ENCODE results near the gene CRELD2.

Gene CRELD2

DNA sequence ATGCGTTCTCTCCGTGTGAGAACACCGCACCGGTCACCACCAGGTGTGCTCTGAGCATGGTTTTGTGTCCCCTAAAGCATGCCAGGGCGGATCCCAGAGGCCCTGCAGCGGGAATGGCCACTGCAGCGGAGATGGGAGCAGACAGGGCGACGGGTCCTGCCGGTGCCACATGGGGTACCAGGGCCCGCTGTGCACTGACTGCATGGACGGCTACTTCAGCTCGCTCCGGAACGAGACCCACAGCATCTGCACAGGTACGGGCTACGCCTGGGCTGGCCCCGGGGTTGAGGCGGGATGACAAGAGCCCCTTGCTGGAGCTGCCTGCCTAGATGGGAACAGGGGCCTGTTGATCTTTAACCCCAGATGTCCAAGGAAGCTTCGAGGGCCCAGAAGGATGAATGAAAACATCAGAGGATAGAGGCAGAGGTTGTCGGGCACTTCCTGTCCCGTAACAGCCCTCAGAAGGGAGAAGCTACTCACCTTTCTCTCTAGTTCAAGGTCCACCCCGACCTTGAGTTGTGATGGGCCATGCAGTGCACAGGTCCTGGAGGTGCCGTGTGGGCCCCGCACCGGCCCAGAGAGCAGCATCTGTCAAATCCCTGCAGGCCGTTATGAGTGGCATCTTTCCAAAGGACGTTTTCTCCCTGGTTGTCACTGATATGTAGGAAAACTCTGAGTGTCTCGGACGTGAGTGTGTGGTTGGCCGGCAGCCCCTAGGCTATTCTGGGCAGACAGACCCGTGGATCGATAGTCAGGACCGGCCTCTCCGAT lies 3.3 kb downstream of the CRELD2 start:
- H3K36me3 ChIP-seq (ENCODE audit: control insufficient read depth, insufficient read depth, low read length), result no peaks in the 10 kb centered on the region
- no peak overlapping the region for H3K9ac ChIP-seq (ENCODE audit: low read length)
- H3K9me3 ChIP-seq (ENCODE audit: control insufficient read depth, low read length), result no peaks in the 10 kb centered on the region
- no peaks in the 10 kb centered on the region for H3K27me3 ChIP-seq (ENCODE audit: control insufficient read depth, insufficient read depth, low read length)
- H3K4me1 ChIP-seq (ENCODE audit: control insufficient read depth, insufficient read depth, low read length), result peaks cover 18% of the 10 kb centered on the region
- no peak overlapping the region for H3K4me3 ChIP-seq (ENCODE audit: low read length)

DNA sequence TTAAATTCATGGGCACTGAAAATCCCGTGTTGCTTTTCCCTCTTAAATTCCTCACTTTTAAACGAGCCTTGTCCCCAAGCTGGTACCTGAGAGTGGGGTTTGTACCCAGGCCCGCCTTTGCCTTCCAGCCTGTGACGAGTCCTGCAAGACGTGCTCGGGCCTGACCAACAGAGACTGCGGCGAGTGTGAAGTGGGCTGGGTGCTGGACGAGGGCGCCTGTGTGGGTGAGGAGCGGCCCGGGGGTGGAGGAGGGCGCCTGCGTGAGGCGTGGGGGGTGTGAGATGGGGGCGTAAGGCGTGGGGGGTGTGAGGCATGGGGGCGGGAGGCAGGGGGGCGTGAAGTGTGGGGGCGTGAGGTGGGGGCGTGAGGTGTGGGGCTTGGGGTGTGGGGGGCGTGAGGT lies 4.0 kb downstream of the CRELD2 start:
- Histone ChIP-seq H3K9ac (ENCODE audit: low read length) (no peak overlapping the region), H3K27me3 (ENCODE audit: control insufficient read depth, insufficient read depth, low read length) (no peaks in the 10 kb centered on the region), H3K9me3 (ENCODE audit: control insufficient read depth, low read length) (no peaks in the 10 kb centered on the region), H3K4me3 (ENCODE audit: low read length) (no peak overlapping the region), H3K36me3 (ENCODE audit: control insufficient read depth, insufficient read depth, low read length) (no peaks in the 10 kb centered on the region), H3K4me1 (ENCODE audit: control insufficient read depth, insufficient read depth, low read length) (peaks cover 11% of the 10 kb centered on the region)

DNA sequence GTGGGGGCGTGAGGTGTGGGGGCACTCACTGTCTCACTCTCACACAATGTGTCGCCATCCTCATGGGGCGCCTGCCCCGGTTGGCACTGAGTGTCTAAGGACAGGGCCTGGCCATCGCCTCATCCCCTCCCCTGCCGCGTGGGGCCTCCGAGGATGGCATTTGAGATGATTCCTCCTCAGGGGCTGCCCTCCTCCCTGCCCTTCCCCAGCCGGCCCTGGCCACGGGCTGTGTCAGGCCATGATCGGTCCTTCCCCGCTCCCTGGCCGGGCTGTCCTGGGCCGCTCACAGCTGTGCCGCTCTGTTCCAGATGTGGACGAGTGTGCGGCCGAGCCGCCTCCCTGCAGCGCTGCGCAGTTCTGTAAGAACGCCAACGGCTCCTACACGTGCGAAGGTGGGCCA lies 4.5 kb downstream of the CRELD2 start:
- H3K27me3 ChIP-seq (ENCODE audit: control insufficient read depth, insufficient read depth, low read length), result no peaks in the 10 kb centered on the region
- H3K4me1 ChIP-seq (ENCODE audit: control insufficient read depth, insufficient read depth, low read length), result peaks cover 11% of the 10 kb centered on the region
- no peaks in the 10 kb centered on the region for H3K36me3 ChIP-seq (ENCODE audit: control insufficient read depth, insufficient read depth, low read length)
- no peak overlapping the region for H3K9ac ChIP-seq (ENCODE audit: low read length)
- no peak overlapping the region for H3K4me3 ChIP-seq (ENCODE audit: low read length)
- no peaks in the 10 kb centered on the region for H3K9me3 ChIP-seq (ENCODE audit: control insufficient read depth, low read length)

DNA sequence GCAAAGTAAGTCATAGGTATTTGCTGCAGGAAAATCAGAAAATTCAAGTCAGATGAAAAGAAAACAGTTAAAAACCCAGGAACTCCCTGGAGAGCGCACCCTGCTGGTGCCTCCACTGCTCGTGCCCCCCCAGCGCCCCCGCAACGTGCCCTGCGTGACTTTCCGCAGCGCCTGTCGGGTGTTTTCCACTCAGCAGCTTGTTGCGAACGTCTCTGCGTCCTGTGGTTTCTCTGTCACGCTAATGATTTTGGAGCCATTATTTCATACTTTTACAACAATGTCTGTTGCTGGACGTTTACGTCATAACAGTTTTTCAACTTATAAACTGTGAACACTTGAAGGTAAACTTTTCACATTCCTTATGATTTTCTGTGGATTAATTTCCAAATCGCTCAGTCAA lies 5.0 kb downstream of the CRELD2 start:
- H3K9me3 ChIP-seq (ENCODE audit: control insufficient read depth, low read length), result no peaks in the 10 kb centered on the region
- no peaks in the 10 kb centered on the region for H3K36me3 ChIP-seq (ENCODE audit: control insufficient read depth, insufficient read depth, low read length)
- H3K9ac ChIP-seq (ENCODE audit: low read length), result no peak overlapping the region
- peaks cover 11% of the 10 kb centered on the region for H3K4me1 ChIP-seq (ENCODE audit: control insufficient read depth, insufficient read depth, low read length)
- H3K27me3 ChIP-seq (ENCODE audit: control insufficient read depth, insufficient read depth, low read length), result no peaks in the 10 kb centered on the region
- no peak overlapping the region for H3K4me3 ChIP-seq (ENCODE audit: low read length)

GRCh38 chr22:49924113-49924833 lies 5.8 kb downstream of the CRELD2 start:
- Histone ChIP-seq H3K27me3 (ENCODE audit: control insufficient read depth, insufficient read depth, low read length) (no peaks in the 10 kb centered on the region), H3K36me3 (ENCODE audit: control insufficient read depth, insufficient read depth, low read length) (no peaks in the 10 kb centered on the region), H3K9me3 (ENCODE audit: control insufficient read depth, low read length) (no peaks in the 10 kb centered on the region), H3K4me1 (ENCODE audit: control insufficient read depth, insufficient read depth, low read length) (peaks cover 6% of the 10 kb centered on the region), H3K9ac (ENCODE audit: low read length) (no peak overlapping the region), H3K4me3 (ENCODE audit: low read length) (no peak overlapping the region)

DNA sequence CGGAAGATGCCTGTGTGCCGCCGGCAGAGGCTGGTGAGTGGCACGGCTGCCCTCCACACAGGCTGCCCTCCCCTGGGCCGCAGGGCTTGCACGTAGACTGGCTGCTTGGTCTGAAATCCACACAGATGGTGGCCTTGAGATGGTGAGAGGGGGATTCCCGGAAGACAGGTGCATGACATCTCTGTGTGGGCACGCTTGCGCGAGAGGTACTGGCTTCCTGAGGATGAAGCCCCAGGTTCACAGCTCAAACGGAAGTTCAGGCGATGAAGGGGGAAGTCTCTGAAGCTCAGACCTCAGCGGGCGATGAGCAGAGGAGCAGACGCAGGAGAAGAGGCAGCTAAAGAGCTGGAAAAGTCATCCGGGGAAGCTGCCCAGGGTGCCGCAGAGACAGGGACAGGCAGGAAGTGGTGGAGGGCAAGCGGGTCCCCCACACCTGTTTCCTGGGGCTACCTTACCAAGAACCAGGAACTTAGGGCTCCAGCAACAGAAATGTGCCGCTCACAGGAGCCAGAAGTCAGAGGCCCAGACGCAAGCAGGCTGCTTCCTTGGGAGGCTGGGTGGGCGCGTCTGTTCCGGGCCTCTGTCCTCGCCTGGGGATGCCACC lies 7.2 kb downstream of the CRELD2 start:
- Histone ChIP-seq H3K36me3 (ENCODE audit: control insufficient read depth, insufficient read depth, low read length) (no peaks in the 10 kb centered on the region), H3K4me3 (ENCODE audit: low read length) (no peak overlapping the region), H3K9ac (ENCODE audit: low read length) (no peak overlapping the region), H3K27me3 (ENCODE audit: control insufficient read depth, insufficient read depth, low read length) (peaks cover 7% of the 10 kb centered on the region), H3K4me1 (ENCODE audit: control insufficient read depth, insufficient read depth, low read length) (peaks cover 11% of the 10 kb centered on the region), H3K9me3 (ENCODE audit: control insufficient read depth, low read length) (no peaks in the 10 kb centered on the region)

DNA sequence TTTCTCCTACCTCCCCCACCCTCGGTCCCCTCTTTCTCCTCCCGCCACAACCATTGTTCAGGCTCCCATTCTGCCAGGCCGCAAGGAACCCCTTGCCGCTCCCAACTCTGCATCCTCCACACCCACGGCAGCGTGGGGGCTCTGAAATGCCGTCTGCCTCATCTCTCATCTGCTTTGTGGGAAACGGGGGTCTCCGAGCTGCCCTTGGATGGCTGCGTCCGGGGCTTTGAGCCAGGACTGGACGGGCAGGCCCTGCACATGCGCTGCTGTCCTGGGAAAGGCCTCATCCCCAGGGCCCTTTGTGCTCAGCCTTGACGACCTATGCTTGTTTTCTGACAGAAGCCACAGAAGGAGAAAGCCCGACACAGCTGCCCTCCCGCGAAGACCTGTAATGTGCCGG lies 8.5 kb downstream of the CRELD2 start:
- Histone ChIP-seq H3K4me1 (ENCODE audit: control insufficient read depth, insufficient read depth, low read length) (peaks cover 22% of the 10 kb centered on the region), H3K9ac (ENCODE audit: low read length) (no peak overlapping the region), H3K36me3 (ENCODE audit: control insufficient read depth, insufficient read depth, low read length) (no peaks in the 10 kb centered on the region), H3K4me3 (ENCODE audit: low read length) (no peak overlapping the region), H3K27me3 (ENCODE audit: control insufficient read depth, insufficient read depth, low read length) (peaks cover 7% of the 10 kb centered on the region), H3K9me3 (ENCODE audit: control insufficient read depth, low read length) (no peaks in the 10 kb centered on the region)

GRCh38 chr22:49927483-49928184 lies 9.2 kb downstream of the CRELD2 start:
- H3K4me1 ChIP-seq (ENCODE audit: control insufficient read depth, insufficient read depth, low read length), result peaks cover 22% of the 10 kb centered on the region
- peaks cover 7% of the 10 kb centered on the region for H3K27me3 ChIP-seq (ENCODE audit: control insufficient read depth, insufficient read depth, low read length)
- H3K36me3 ChIP-seq (ENCODE audit: control insufficient read depth, insufficient read depth, low read length), result no peaks in the 10 kb centered on the region
- no peaks in the 10 kb centered on the region for H3K9me3 ChIP-seq (ENCODE audit: control insufficient read depth, low read length)
- no peak overlapping the region for H3K4me3 ChIP-seq (ENCODE audit: low read length)
- no peak overlapping the region for H3K9ac ChIP-seq (ENCODE audit: low read length)

DNA sequence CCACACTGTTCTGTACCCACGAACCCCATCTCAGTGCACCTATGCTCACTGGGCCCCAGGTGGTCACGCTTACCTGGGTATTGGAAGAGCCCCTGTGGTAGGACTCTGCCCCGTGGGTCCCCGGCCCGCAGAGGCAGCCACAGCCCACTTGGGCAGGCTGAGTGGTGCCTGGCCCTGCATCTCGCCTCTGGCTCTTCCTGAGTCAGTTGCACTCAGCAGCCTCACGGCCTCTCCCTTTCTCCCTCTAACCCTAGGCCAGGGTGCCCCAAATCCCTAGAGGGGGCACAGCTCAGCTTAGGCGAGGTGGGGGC lies 9.7 kb downstream of the CRELD2 start:
- no peak overlapping the region for H3K9ac ChIP-seq (ENCODE audit: low read length)
- H3K36me3 ChIP-seq (ENCODE audit: control insufficient read depth, insufficient read depth, low read length), result no peaks in the 10 kb centered on the region
- no peak overlapping the region for H3K4me3 ChIP-seq (ENCODE audit: low read length)
- peaks cover 22% of the 10 kb centered on the region for H3K4me1 ChIP-seq (ENCODE audit: control insufficient read depth, insufficient read depth, low read length)
- H3K9me3 ChIP-seq (ENCODE audit: control insufficient read depth, low read length), result no peaks in the 10 kb centered on the region
- peaks cover 7% of the 10 kb centered on the region for H3K27me3 ChIP-seq (ENCODE audit: control insufficient read depth, insufficient read depth, low read length)

- peaks cover 27% of the 10 kb centered on the region for H3K4me1 ChIP-seq (ENCODE audit: control insufficient read depth, insufficient read depth, low read length)
These were observed 10.2 kb downstream of the CRELD2 start for GRCh38 chr22:49928555-49929210.

GRCh38 chr22:49929211-49929979 lies 11.0 kb downstream of the CRELD2 start:
- H3K4me3 ChIP-seq (ENCODE audit: low read length), result no peak overlapping the region
- H3K36me3 ChIP-seq (ENCODE audit: control insufficient read depth, insufficient read depth, low read length), result no peaks in the 10 kb centered on the region
- peaks cover 34% of the 10 kb centered on the region for H3K4me1 ChIP-seq (ENCODE audit: control insufficient read depth, insufficient read depth, low read length)
- H3K27me3 ChIP-seq (ENCODE audit: control insufficient read depth, insufficient read depth, low read length), result peaks cover 7% of the 10 kb centered on the region
- H3K9ac ChIP-seq (ENCODE audit: low read length), result no peak overlapping the region
- no peaks in the 10 kb centered on the region for H3K9me3 ChIP-seq (ENCODE audit: control insufficient read depth, low read length)

More at GRCh38 chr22:49928555-49929210, 10.2 kb downstream of the CRELD2 start:
- Histone ChIP-seq H3K9me3 (ENCODE audit: control insufficient read depth, low read length) (no peaks in the 10 kb centered on the region), H3K4me3 (ENCODE audit: low read length) (no peak overlapping the region), H3K9ac (ENCODE audit: low read length) (no peak overlapping the region), H3K36me3 (ENCODE audit: control insufficient read depth, insufficient read depth, low read length) (no peaks in the 10 kb centered on the region), H3K27me3 (ENCODE audit: control insufficient read depth, insufficient read depth, low read length) (peaks cover 7% of the 10 kb centered on the region)

Measured in mucosa of stomach (tissue), 1 donor.